T-helper 2 cell (primary cell): ENCODE data around the gene PYGB.
A peak's percentile ranks its signal among the peaks of the same experiment; 100 is the strongest.

ENCODE experiments used
- DNase-seq, 5 experiments: peaks; one replicate each; pipeline versions ENCODE4 v3.0.0 to v3.0.0-alpha.2; 2012 to 2022

The PYGB gene

DNA sequence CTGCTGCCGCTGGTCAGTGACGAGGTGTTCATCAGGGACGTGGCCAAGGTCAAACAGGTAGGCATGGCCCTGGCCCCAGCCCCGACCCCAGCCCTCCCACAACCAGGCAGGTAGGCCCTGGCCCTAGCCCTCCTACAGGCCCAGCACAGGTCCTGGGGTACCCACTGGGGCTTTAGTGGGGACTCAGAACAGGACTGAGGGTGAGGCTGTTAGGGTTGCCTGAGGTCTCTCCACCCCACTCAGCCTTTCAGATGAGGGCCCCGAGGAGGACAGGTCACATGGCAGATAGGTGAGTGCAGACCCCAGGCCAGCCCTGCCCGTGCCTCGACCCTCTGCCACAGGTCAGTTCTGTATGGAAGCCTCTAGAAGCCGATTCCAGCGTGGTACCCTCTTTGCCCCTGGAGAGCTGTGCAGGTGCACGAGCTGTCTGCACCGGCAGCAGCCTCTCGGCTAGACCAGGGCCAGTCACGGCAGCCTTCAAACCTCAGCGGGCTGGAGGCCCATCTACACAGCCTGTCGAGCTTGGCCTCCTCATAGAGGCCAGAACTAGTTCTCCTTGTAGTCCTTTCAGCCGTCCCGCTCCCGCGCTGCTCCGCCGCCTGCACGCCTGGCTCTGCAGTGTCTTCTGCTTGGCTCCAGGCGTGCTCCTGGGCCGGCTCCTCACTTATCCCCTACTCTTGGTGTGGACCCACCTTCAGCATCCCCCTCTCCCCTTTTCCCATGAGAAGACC is 35.5 kb downstream of the PYGB start:
- DNase-seq: peak in 1 of 5 experiments; percentile 6

DNA sequence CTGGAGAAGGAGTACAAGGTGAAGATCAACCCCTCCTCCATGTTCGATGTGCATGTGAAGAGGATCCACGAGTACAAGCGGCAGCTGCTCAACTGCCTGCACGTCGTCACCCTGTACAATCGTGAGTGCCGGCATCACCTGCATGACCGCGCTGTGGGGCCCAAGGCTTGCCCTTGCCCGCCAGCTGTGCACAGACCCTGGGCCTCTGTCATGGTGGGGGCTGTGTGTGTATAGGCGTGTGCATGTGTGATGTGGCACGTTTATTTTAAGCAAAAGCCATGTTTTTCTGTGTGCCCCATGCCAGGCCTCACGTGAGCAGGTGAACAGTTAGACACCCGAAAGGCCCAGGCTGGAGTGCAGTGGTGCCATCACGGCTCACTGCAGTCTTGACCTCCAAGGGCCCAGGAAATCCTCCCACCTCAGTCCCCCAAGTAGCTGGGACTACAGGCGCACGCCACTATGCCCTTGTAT is 36.3 kb downstream of the PYGB start:
- DNase-seq: peak in 1 of 5 experiments; percentile 1

- DNase-seq: peak in 1 of 5 experiments; percentile 1
Measured at GRCh38 chr20:25285091-25285647, 37.3 kb downstream of the PYGB start.

- DNase-seq: peak in 1 of 5 experiments; percentile 6
Measured at GRCh38 chr20:25285856-25286798, 38.2 kb downstream of the PYGB start.

- DNase-seq: peak in 1 of 5 experiments; percentile 1
Measured at GRCh38 chr20:25286917-25287316, 39.0 kb downstream of the PYGB start.

DNA sequence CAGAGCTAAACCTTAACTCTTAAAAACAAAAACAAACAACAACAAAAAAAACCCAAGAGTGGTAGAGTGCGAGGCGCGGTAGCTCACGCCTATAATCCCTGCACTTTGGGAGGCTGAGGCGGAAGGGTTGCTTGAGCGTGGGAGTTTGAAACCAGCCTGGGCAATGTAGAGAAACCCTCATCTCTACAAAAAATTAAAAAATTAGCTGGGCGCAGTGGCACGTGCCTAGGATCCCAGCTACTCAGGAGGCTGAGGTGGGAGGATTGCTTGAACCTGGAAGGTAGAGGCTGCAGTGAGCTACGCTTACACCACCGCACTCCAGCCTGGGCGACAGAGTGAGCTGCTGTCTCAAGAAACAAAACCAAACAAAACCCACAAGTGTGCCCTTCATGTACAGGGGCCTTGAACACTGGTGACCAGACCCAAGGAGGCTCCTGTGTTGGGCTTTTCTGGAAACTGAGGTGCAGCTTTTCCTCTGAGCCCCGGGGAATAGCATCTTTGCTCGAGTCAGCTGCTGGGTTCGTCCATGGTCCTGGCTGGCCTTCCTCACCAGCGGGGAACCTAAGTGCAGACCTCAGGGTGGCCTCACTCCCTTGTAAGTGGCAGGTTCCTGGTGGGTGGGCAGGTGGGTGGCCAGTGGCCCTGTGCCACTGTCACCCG is 39.9 kb downstream of the PYGB start:
- no peak for DNase-seq

- no peak for DNase-seq
Measured at GRCh38 chr20:25288291-25289181, 40.7 kb downstream of the PYGB start.

DNA sequence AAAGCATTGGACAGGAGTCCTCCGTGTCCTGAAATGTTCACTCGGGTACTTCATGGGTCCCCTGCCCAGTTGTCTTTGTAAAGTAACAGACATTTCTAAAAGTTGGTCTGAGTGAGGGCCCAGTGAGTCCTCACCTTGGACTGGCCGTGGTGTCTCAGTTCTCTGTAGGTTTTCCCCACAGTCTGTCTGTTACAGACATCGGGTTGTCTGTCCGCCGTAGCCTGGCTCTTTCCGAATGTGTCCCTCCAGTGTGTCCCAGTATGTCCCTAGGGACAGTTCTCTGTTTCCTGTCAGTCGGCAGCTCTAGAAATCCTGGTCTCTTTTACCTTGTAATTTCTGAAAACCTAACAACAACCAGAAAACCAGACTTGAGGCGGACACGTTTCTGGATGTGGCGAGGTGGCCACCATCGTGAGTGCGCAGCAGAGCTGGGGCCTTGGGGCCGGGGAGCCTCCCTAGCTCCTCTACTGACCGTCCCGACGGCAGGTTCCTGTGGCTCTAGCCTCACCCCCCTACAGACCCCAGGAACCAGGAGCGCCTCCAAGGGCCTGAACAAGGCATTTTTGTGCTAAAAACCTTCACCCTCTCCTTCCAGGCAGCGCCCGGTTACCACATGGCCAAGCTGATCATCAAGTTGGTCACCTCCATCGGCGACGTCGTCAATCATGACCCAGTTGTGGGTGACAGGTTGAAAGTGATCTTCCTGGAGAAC is 42.2 kb downstream of the PYGB start:
- DNase-seq: no peak

GRCh38 chr20:25290646-25291431 is 43.0 kb downstream of the PYGB start:
- DNase-seq: no peak

GRCh38 chr20:25291432-25292133 is 43.7 kb downstream of the PYGB start:
- no peak for DNase-seq

DNA sequence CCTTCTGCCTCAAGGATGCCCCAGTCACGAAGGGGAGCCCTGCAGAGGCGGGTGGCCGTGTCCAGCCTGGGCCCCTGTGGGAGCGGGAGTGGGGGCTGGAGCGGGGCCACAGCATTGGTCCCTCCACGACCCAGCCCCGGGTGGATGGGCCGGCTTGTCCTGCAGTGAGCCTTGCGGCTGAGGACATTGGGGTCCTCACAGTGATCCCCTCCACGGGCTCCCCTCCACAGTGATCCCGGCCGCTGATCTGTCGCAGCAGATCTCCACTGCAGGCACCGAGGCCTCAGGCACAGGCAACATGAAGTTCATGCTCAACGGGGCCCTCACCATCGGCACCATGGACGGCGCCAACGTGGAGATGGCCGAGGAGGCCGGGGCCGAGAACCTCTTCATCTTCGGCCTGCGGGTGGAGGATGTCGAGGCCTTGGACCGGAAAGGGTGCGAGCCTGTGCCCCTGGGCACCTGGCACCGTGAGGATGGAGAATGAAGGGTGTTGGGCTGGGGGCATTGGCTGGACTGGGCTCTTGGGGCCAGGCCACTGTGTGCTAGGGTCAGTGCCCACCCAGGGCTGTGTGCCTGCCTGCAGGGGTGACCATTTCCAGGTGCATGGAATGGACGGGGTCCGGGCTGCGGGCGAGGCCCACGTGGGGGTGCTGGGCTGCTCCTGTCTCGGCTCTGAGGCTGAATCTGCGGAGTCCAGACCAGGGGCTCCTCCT is 44.4 kb downstream of the PYGB start:
- no peak for DNase-seq

DNA sequence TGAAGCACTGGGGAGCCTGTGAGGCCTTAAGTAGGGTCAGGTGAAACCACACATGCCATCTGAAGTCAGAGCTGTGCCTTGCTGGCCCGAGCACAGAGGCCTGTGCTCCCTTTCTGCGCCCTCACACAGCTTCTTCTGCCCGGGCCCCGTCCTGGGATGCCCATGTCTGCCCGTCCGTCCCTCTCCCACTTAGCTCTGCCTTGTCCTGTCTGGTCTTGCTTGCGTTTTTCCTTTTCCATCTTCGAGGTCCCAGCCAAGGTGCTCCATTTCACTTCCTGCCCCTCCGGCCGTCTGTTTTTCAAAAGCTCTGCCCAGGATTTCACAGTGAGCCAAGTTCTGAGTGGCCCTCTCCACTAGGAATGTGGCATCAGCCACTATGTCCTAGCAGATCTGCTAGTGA is 45.6 kb downstream of the PYGB start:
- no peak for DNase-seq

DNA sequence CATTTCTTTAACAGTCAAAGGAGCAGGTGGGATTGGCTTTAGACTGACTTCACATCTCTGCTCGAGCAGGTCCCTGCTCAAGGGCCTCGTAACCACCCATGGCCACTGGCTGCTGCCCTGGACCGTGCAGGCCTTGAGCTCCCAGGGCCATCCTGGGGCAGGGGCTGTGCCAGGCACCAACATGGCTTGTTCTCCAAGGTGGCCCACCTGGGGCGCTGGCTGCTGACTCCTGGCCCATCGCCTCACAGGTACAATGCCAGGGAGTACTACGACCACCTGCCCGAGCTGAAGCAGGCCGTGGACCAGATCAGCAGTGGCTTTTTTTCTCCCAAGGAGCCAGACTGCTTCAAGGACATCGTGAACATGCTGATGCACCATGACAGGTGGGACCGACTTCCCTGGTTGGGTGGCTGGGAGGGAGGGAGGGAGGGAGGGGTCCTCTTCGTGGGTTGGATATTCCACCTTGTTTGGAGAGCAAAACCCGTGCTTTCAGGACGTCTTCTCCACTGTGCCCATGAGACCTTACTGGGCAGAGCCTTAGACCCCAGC is 46.1 kb downstream of the PYGB start:
- no peak for DNase-seq

GRCh38 chr20:25294459-25295385 is 46.8 kb downstream of the PYGB start:
- DNase-seq: peak in 4 of 5 experiments; percentile 10 to 57 (median 34)

GRCh38 chr20:25295386-25296093 is 47.7 kb downstream of the PYGB start:
- DNase-seq: no peak
